HepG2 (cell line): ENCODE measurements around the gene RAD18. TPM values are rescaled to one million over a fixed set of nuclear protein-coding genes. Genes with fewer than 3 reads are reported as not detected.

Experiments
- ATAC-seq: fragments of 200-7000 bp; cut with Tn5 transposase; 3 replicates; pipeline ENCODE4 v1.9.1; 2020; ENCODE audit warnings: mild to moderate bottlenecking, moderate library complexity
- BruUV-seq: library from RNA; stranded (reverse); fragments of 400-500 nt; replicated peaks from 2 replicates; lab custom pipeline; 2021; lab: Mats Ljungman, UMichigan
- CTCF ChIA-PET: fragments of 300-600 bp; formaldehyde crosslinking; extraction: SDS; loops from one replicate; lab custom pipeline; 2021; ENCODE audit warnings: low total read pairs, inconsistent platforms, low intra/inter-chr PET ratio; lab: Yijun Ruan, JAX
- POLR2A ChIA-PET: fragments of 350-600 bp; sonication (Branson Sonifier 250); formaldehyde crosslinking; loops from one replicate; lab custom pipeline; 2020; ENCODE audit warnings: antibody characterized with exemption, inconsistent platforms; lab: Yijun Ruan, JAX
- DNase-seq: peaks from one replicate; pipeline ENCODE4 v3.0.0-alpha.2; 2015; ENCODE audit warnings: low spot score
- FAIRE-seq: peaks from 3 replicates; lab custom pipeline; 2011; peaks lifted over from hg19 to GRCh38; lab: Jason Lieb, UNC
- H2AFZ ChIP-seq: one replicate; pipeline ENCODE4 v1.6.1; 2011; ENCODE audit warnings: low read length, inconsistent platforms
- H3K27ac ChIP-seq: fragments of 300-600 bp; 3 replicates; pipeline ENCODE4 v1.8.0; 2011; ENCODE audit warnings: mixed run types, mild to moderate bottlenecking, mixed read lengths, low read length, inconsistent platforms; ENCODE audit not compliant: insufficient read depth; ENCODE audit errors: extremely low read length
- H3K27me3 ChIP-seq, 2 experiments: fragments of 200-600 bp in 1 of 2; 2 replicates in 1 of 2; 3 replicates in 1 of 2; pipeline versions ENCODE4 v1.6.0 to v1.8.0; 2011; ENCODE audit warnings: low read length in 2 of 2, mild to moderate bottlenecking in 2 of 2, moderate library complexity in 2 of 2, inconsistent platforms in 1 of 2; ENCODE audit not compliant: insufficient read depth in 2 of 2, control insufficient read depth in 1 of 2
- H3K36me3 ChIP-seq, 2 experiments: fragments of 200-600 bp in 1 of 2; replicated peaks in 1 of 2; 2 replicates in 1 of 2; 3 replicates in 1 of 2; pipeline versions ENCODE4 v1.5.1 to v1.8.0; 2011; ENCODE audit warnings: low read length in 2 of 2, inconsistent platforms in 1 of 2; ENCODE audit not compliant: insufficient read depth in 2 of 2, control insufficient read depth in 1 of 2
- H3K4me1 ChIP-seq: 2 replicates; pipeline ENCODE4 v1.5.1; 2012; ENCODE audit warnings: low read length, inconsistent platforms; ENCODE audit not compliant: insufficient read depth
- H3K4me2 ChIP-seq: 2 replicates; pipeline ENCODE4 v1.6.0; 2011; ENCODE audit warnings: low read depth, low read length, inconsistent platforms
- H3K4me3 ChIP-seq, 3 experiments: fragments of 200-600 bp in 1 of 3; sonication (generic), shearing (Covaris generic) in 1 of 3; replicated peaks in 1 of 3; 2 replicates each; pipeline ENCODE4 v1.5.1; 2011 to 2016; ENCODE audit warnings: low read length in 3 of 3, inconsistent platforms in 2 of 3, low read depth in 2 of 3, mild to moderate bottlenecking in 2 of 3, control low read depth in 1 of 3, mixed read lengths in 1 of 3; ENCODE audit not compliant: insufficient read depth in 1 of 3
- H3K79me2 ChIP-seq: one replicate; pipeline ENCODE4 v1.6.1; 2011; ENCODE audit warnings: low read length, inconsistent platforms; ENCODE audit not compliant: insufficient read depth
- H3K9ac ChIP-seq: 2 replicates; pipeline ENCODE4 v1.6.0; 2011; ENCODE audit warnings: mild to moderate bottlenecking, low read depth, low read length, inconsistent platforms; ENCODE audit not compliant: insufficient read depth
- H3K9me3 ChIP-seq: 2 replicates; pipeline ENCODE4 v1.5.1; 2012; ENCODE audit warnings: mild to moderate bottlenecking, low read length
- H4K20me1 ChIP-seq: 2 replicates; pipeline ENCODE4 v1.6.0; 2011; ENCODE audit warnings: inconsistent platforms, mild to moderate bottlenecking, low read length, moderate library complexity; ENCODE audit not compliant: insufficient read depth
- IKZF5 ChIP-seq: IDR thresholded peaks from 2 replicates; pipeline ENCODE4 v1.6.1; 2018; ENCODE audit warnings: missing genetic modification reagents, mild to moderate bottlenecking, missing compliant biosample characterization
- IRX3 ChIP-seq: sonication (generic); formaldehyde crosslinking; IDR thresholded peaks from 2 replicates; pipeline ENCODE4 v1.8.1; 2023; ENCODE audit warnings: mild to moderate bottlenecking, low read depth, missing genetic modification reagents, borderline replicate concordance
- KDM6A ChIP-seq: IDR thresholded peaks from 2 replicates; pipeline ENCODE4 v1.6.1; 2016; ENCODE audit warnings: low read depth
- NFKBIZ ChIP-seq: IDR thresholded peaks from 2 replicates; pipeline ENCODE4 v1.6.1; 2018; ENCODE audit warnings: missing genetic modification reagents, missing compliant biosample characterization
- SAFB2 ChIP-seq: sonication (generic); formaldehyde crosslinking; IDR thresholded peaks from 2 replicates; pipeline ENCODE4 v1.5.1; 2020; ENCODE audit warnings: missing genetic modification reagents, low read depth, mild to moderate bottlenecking, borderline replicate concordance
- ZNF207 ChIP-seq: fragments of 450-650 bp; IDR thresholded peaks from 2 replicates; pipeline ENCODE4 v1.6.1; 2016; ENCODE audit warnings: antibody characterized with exemption, borderline replicate concordance
- WGBS: methylation state at CpG from one replicate; pipeline ENCODE4 v1.1.6; 2017; ENCODE audit warnings: low lambda C conversion rate; 5-methylcytosine and 5-hydroxymethylcytosine counted together
- in situ Hi-C: cut with HindIII; loops from 2 replicates; pipeline ENCODE4 v1.10.0; 2017; ENCODE audit warnings: low pct_unique_long_range_greater_than_20kb; ENCODE audit not compliant: extremely low pct_ligation_motif_present
- intact Hi-C: fragments of 100-400 bp; cut with micrococcal nuclease; formaldehyde crosslinking; loops from one replicate; pipeline ENCODE4 v1.10.0; 2022; ENCODE audit not compliant: unreplicated experiment
- polyA plus RNA-seq, 8 experiments: library from polyadenylated mRNA; depleted of rRNA in 3 of 8; stranded (reverse) in 7 of 8; unstranded in 1 of 8; fragments of >200 nt; fragmentation: Illumina TruSeq in 4 of 8; extraction: Trizol in 4 of 8; gene quantifications; 2 replicates each; pipeline versions ENCODE4 v1.2.1 to v1.2.3, GENCODE V29; 2011 to 2016; ENCODE audit warnings: low read depth in 4 of 8, missing spikeins in 1 of 8, mixed read lengths in 1 of 8; ENCODE audit not compliant: insufficient read depth in 1 of 8
- total RNA-seq, 5 experiments: library from RNA; depleted of rRNA; stranded (reverse); fragments of >200 nt; fragmentation: Illumina TruSeq; extraction: Trizol; gene quantifications; 2 replicates each; pipeline ENCODE4 v1.2.3, GENCODE V29; 2016; ENCODE audit warnings: low read depth in 1 of 5
- TF ChIP-seq, protein P1 (sequence below), 2 experiments: fragments of 450-650 bp in 1 of 2; sonication (generic) in 1 of 2; formaldehyde crosslinking; IDR thresholded peaks; 2 replicates each; pipeline versions ENCODE4 v1.5.0 to v1.8.0; 2020 to 2022; ENCODE audit warnings: mild to moderate bottlenecking in 1 of 2, missing genetic modification reagents in 1 of 2

RAD18 gene
- total and polyA plus RNA-seq, 2 of the 13 experiments (the other 11 are each of a cell fraction or from before 2014, with no cell fraction given), result 5.9 to 20.7 TPM

DNA sequence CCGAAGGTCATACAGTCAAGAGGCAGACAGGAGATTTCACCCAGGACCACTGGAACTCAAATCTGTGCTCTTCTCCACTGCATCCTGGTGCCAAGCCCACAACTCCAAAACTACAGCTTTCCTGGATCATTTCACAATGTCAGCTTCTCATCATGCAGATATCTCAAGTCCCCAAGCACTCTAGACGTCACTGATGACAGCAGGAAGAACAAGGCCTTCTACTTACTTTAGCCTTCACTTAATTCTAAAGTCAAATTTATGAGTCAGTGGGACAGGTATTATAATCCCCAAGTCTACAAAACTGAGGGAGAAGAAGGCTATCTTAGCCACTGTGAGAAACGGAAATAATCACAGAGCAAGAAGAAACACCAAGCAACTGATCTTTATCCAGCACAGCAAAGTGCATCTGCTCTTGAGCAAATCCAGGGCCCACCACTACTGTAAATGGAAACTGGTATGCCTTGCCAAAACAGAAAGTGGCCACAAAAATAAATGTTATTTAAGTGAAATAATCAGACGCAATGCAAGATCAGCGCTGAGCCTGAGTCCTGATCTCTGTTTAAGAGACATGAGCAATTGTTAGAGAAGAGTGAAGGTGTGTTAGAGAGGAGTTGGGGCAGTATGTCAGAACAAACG is 928 bp downstream of the RAD18 start (continued):
- no peak for TF ChIP-seq IKZF5 (CRISPR knock-in tag)
- TF ChIP-seq ZNF207, result no peak
- TF ChIP-seq NFKBIZ (CRISPR knock-in tag), result no peak
- TF ChIP-seq SAFB2 (CRISPR knock-in tag), result no peak

- ChIA-PET POLR2A (no interaction called here), CTCF (no interaction called here)
- H2AFZ ChIP-seq, result no peak overlapping the region
- H3K4me2 ChIP-seq, result no peak overlapping the region
- H3K4me3 ChIP-seq, result no peak overlapping the region
- TF ChIP-seq IRX3 (no peak), KDM6A (CRISPR knock-in tag) (no peak)
- TF ChIP-seq, protein P1, sequence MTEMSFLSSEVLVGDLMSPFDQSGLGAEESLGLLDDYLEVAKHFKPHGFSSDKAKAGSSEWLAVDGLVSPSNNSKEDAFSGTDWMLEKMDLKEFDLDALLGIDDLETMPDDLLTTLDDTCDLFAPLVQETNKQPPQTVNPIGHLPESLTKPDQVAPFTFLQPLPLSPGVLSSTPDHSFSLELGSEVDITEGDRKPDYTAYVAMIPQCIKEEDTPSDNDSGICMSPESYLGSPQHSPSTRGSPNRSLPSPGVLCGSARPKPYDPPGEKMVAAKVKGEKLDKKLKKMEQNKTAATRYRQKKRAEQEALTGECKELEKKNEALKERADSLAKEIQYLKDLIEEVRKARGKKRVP (CRISPR knock-in tag; IDR thresholded peaks at IDR 0.05), result no peak
- intact Hi-C loops, result loop anchor here (10.0 kb wide), 1 partner anchor 295 kb away; no protein-coding TSS in a partner anchor
- H3K79me2 ChIP-seq, result peaks cover 39% of the 10 kb centered on the region
- H3K27ac ChIP-seq, result no peak overlapping the region
- H3K36me3 ChIP-seq, result peaks cover 0 to 27% of the 10 kb centered on the region in 2 experiments; a peak in 3 of 5 replicates
- H3K27me3 ChIP-seq, result no peaks in the 10 kb centered on the region; a peak in 1 of 5 replicates
- DNase-seq, result no peak
- no peak for FAIRE-seq
- no peak for ATAC-seq
- H4K20me1 ChIP-seq, result no peaks in the 10 kb centered on the region
- H3K4me1 ChIP-seq, result peaks cover 39% of the 10 kb centered on the region
- H3K9ac ChIP-seq, result no peak overlapping the region
- H3K9me3 ChIP-seq, result no peaks in the 10 kb centered on the region
- in situ Hi-C loops, result no loop called here
- 94% methylated on average over 8 of the region's 8 CpGs for WGBS
- no TSS peak for BruUV-seq
Observed at GRCh38 chr3:8959668-8960067, 3.6 kb downstream of the RAD18 start.
